GM23338 (cell line): ENCODE results near the gene KRT31.

ENCODE experiments used
- EZH2 ChIP-seq: fragments of 200-600 bp; sonication (generic); IDR thresholded peaks from one replicate; pipeline ENCODE4 v1.8.0; 2017; ENCODE audit warnings: antibody characterized with exemption, mild to moderate bottlenecking, low read depth; ENCODE audit not compliant: unreplicated experiment
- EZH2phosphoT487 ChIP-seq: fragments of 200-600 bp; sonication (generic); IDR thresholded peaks from one replicate; pipeline ENCODE4 v1.8.1; 2018; ENCODE audit warnings: antibody characterized with exemption; ENCODE audit not compliant: unreplicated experiment
- JUNB ChIP-seq: IDR thresholded peaks from one replicate; pipeline ENCODE4 v1.6.1; 2016; ENCODE audit warnings: antibody characterized with exemption; ENCODE audit not compliant: unreplicated experiment
- POLR2AphosphoS5 ChIP-seq: IDR thresholded peaks from 2 replicates; pipeline ENCODE4 v1.6.1; 2016; ENCODE audit warnings: antibody characterized with exemption, low read depth
- STAT1 ChIP-seq: IDR thresholded peaks from one replicate; pipeline ENCODE4 v1.6.1; 2016; ENCODE audit warnings: antibody characterized with exemption; ENCODE audit not compliant: unreplicated experiment
- TF ChIP-seq, protein P1 (sequence below), 2 experiments: fragments of 200-600 bp in 1 of 2; sonication (generic) in 1 of 2; conservative IDR thresholded peaks; 2 replicates each; pipeline versions ENCODE4 v1.5.1 to v1.6.1; 2016 to 2017; ENCODE audit warnings: antibody characterized with exemption in 2 of 2, low read depth in 2 of 2, mild to moderate bottlenecking in 2 of 2, moderate library complexity in 1 of 2
- TF ChIP-seq, protein P2 (sequence below): IDR thresholded peaks from 2 replicates; pipeline ENCODE4 v1.6.1; 2016; ENCODE audit warnings: antibody characterized with exemption
- TF ChIP-seq, protein P3 (sequence below): IDR thresholded peaks from one replicate; pipeline ENCODE4 v1.6.1; 2018; ENCODE audit warnings: antibody characterized with exemption; ENCODE audit not compliant: unreplicated experiment

DNA sequence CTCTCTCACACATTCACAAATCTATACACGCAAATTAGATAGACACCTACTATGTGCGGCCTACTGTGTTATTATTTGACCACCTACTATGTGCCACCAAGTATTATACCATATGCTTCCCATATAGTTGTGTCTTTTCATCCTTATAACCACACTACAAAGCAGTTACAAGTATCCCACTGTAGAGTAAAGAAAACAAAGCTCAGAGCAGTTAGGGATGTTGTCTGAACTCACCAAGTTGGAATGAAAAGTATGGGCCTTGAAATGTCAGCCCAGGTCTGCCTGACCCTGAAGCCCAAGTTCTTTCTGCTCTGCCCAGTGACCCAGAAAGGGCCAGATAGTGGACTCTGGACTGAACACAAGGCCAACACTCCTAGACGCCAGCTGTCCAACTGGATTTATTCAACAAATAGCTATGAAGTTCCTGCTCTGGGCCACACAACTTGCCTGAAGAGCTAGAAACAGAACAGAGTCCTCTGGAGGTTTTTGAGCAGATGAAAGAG is 18.5 kb upstream of the KRT31 start:
- TF ChIP-seq, protein P1, sequence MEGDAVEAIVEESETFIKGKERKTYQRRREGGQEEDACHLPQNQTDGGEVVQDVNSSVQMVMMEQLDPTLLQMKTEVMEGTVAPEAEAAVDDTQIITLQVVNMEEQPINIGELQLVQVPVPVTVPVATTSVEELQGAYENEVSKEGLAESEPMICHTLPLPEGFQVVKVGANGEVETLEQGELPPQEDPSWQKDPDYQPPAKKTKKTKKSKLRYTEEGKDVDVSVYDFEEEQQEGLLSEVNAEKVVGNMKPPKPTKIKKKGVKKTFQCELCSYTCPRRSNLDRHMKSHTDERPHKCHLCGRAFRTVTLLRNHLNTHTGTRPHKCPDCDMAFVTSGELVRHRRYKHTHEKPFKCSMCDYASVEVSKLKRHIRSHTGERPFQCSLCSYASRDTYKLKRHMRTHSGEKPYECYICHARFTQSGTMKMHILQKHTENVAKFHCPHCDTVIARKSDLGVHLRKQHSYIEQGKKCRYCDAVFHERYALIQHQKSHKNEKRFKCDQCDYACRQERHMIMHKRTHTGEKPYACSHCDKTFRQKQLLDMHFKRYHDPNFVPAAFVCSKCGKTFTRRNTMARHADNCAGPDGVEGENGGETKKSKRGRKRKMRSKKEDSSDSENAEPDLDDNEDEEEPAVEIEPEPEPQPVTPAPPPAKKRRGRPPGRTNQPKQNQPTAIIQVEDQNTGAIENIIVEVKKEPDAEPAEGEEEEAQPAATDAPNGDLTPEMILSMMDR (conservative IDR thresholded peaks at IDR 0.05; ENCODE audit: low read depth in 2 of 2), result no peak
- no peak for TF ChIP-seq POLR2AphosphoS5
- TF ChIP-seq EZH2phosphoT487, result no peak
- no peak for TF ChIP-seq STAT1
- no peak for TF ChIP-seq EZH2
- TF ChIP-seq, protein P2, sequence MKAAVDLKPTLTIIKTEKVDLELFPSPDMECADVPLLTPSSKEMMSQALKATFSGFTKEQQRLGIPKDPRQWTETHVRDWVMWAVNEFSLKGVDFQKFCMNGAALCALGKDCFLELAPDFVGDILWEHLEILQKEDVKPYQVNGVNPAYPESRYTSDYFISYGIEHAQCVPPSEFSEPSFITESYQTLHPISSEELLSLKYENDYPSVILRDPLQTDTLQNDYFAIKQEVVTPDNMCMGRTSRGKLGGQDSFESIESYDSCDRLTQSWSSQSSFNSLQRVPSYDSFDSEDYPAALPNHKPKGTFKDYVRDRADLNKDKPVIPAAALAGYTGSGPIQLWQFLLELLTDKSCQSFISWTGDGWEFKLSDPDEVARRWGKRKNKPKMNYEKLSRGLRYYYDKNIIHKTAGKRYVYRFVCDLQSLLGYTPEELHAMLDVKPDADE, result no peak
- TF ChIP-seq, protein P3, sequence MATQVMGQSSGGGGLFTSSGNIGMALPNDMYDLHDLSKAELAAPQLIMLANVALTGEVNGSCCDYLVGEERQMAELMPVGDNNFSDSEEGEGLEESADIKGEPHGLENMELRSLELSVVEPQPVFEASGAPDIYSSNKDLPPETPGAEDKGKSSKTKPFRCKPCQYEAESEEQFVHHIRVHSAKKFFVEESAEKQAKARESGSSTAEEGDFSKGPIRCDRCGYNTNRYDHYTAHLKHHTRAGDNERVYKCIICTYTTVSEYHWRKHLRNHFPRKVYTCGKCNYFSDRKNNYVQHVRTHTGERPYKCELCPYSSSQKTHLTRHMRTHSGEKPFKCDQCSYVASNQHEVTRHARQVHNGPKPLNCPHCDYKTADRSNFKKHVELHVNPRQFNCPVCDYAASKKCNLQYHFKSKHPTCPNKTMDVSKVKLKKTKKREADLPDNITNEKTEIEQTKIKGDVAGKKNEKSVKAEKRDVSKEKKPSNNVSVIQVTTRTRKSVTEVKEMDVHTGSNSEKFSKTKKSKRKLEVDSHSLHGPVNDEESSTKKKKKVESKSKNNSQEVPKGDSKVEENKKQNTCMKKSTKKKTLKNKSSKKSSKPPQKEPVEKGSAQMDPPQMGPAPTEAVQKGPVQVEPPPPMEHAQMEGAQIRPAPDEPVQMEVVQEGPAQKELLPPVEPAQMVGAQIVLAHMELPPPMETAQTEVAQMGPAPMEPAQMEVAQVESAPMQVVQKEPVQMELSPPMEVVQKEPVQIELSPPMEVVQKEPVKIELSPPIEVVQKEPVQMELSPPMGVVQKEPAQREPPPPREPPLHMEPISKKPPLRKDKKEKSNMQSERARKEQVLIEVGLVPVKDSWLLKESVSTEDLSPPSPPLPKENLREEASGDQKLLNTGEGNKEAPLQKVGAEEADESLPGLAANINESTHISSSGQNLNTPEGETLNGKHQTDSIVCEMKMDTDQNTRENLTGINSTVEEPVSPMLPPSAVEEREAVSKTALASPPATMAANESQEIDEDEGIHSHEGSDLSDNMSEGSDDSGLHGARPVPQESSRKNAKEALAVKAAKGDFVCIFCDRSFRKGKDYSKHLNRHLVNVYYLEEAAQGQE, result no peak
- TF ChIP-seq JUNB, result no peak
